Neural cell (in vitro differentiated cells): ENCODE results near the gene S100G. TPM values are rescaled to one million over a fixed set of nuclear protein-coding genes. Genes with fewer than 3 reads are reported as not detected.
"Not testable (repeated sequence)": the region's sequence is repeated elsewhere in the genome, so short reads cannot be mapped to it uniquely, and the experiment has no call there.

Source experiments
- H2AFZ ChIP-seq: fragments of 200-600, 300-800 bp; sonication (generic), shearing (Covaris generic); 2 replicates; pipeline ENCODE4 v1.6.0; 2014; ENCODE audit warnings: low read depth, mild to moderate bottlenecking, antibody characterized with exemption, low read length, moderate library complexity
- H3F3A ChIP-seq: fragments of 200-600 bp; shearing (Covaris generic); 2 replicates; pipeline ENCODE4 v1.6.1; 2016; ENCODE audit warnings: mild to moderate bottlenecking, moderate library complexity, mixed read lengths, antibody characterized with exemption, low read length; ENCODE audit not compliant: insufficient read depth, poor library complexity, severe bottlenecking
- H3K27ac ChIP-seq: fragments of 200-600, 300-800 bp; sonication (generic), shearing (Covaris generic); 2 replicates; pipeline ENCODE4 v1.5.1; 2014; ENCODE audit warnings: mild to moderate bottlenecking, low read length, moderate library complexity
- H3K27me3 ChIP-seq: fragments of 300-800, 200-600 bp; sonication (generic), shearing (Covaris generic); 2 replicates; pipeline ENCODE4 v1.6.0; 2014; ENCODE audit warnings: mild to moderate bottlenecking, low read depth, low read length, moderate library complexity; ENCODE audit not compliant: insufficient read depth
- H3K36me3 ChIP-seq: fragments of 300-800, 200-600 bp; sonication (generic), shearing (Covaris generic); 2 replicates; pipeline ENCODE4 v1.5.1; 2014; ENCODE audit warnings: mild to moderate bottlenecking, antibody characterized with exemption, low read length, moderate library complexity; ENCODE audit not compliant: insufficient read depth
- H3K4me2 ChIP-seq: fragments of 300-800, 200-600 bp; sonication (generic), shearing (Covaris generic); 2 replicates; pipeline ENCODE4 v1.6.0; 2014; ENCODE audit warnings: mild to moderate bottlenecking, low read length
- H3K4me3 ChIP-seq: fragments of 300-800, 200-600 bp; sonication (generic), shearing (Covaris generic); 2 replicates; pipeline ENCODE4 v1.5.1; 2014; ENCODE audit warnings: mild to moderate bottlenecking, low read length, moderate library complexity
- H3K79me2 ChIP-seq: fragments of 200-600 bp; shearing (Covaris generic); replicated peaks from 2 replicates; pipeline ENCODE4 v1.6.0; 2014; ENCODE audit warnings: mild to moderate bottlenecking, low read length, moderate library complexity; ENCODE audit not compliant: insufficient read depth
- H3K9ac ChIP-seq: fragments of 300-800, 200-600 bp; sonication (generic), shearing (Covaris generic); 2 replicates; pipeline ENCODE4 v1.6.1; 2016; ENCODE audit warnings: mild to moderate bottlenecking, low read length, mixed read lengths
- H3K9me2 ChIP-seq: fragments of 200-600 bp; shearing (Covaris generic); 2 replicates; pipeline ENCODE4 v1.6.1; 2016; ENCODE audit warnings: mild to moderate bottlenecking, low read length, mixed read lengths; ENCODE audit not compliant: insufficient read depth
- H3K9me3 ChIP-seq: fragments of 200-600, 300-800 bp; sonication (generic), shearing (Covaris generic); 2 replicates; pipeline ENCODE4 v1.6.1; 2016; ENCODE audit warnings: mild to moderate bottlenecking, mixed run types, low read length, moderate library complexity, mixed read lengths
- H4K20me1 ChIP-seq: fragments of 200-600 bp; shearing (Covaris generic); 2 replicates; pipeline ENCODE4 v1.6.1; 2016; ENCODE audit warnings: mild to moderate bottlenecking, mixed run types; ENCODE audit not compliant: insufficient read depth
- EP300 ChIP-seq: fragments of 450-650 bp; conservative IDR thresholded peaks from 2 replicates; pipeline ENCODE4 v1.6.1; 2014; ENCODE audit warnings: antibody characterized with exemption, mild to moderate bottlenecking, moderate library complexity; ENCODE audit not compliant: poor library complexity, severe bottlenecking
- EZH2 ChIP-seq: fragments of 200-600, 300-800 bp; shearing (Covaris generic), sonication (generic); IDR thresholded peaks from 2 replicates; pipeline ENCODE4 v1.6.1; 2014; ENCODE audit warnings: antibody characterized with exemption, low read length, borderline replicate concordance, mild to moderate bottlenecking; ENCODE audit not compliant: insufficient read depth, poor library complexity, severe bottlenecking
- MXI1 ChIP-seq: fragments of 450-650 bp; conservative IDR thresholded peaks from 2 replicates; pipeline ENCODE4 v1.6.1; 2014; ENCODE audit warnings: antibody characterized with exemption, mild to moderate bottlenecking; ENCODE audit not compliant: poor library complexity, severe bottlenecking
- POLR2AphosphoS5 ChIP-seq: IDR thresholded peaks from 2 replicates; pipeline ENCODE4 v1.6.1; 2012
- RAD21 ChIP-seq: fragments of 450-650 bp; conservative IDR thresholded peaks from 2 replicates; pipeline ENCODE4 v1.6.1; 2014; ENCODE audit warnings: antibody characterized with exemption, mild to moderate bottlenecking, moderate library complexity
- SMC3 ChIP-seq: fragments of 450-650 bp; conservative IDR thresholded peaks from 2 replicates; pipeline ENCODE4 v1.6.1; 2014; ENCODE audit warnings: antibody characterized with exemption, mild to moderate bottlenecking, moderate library complexity; ENCODE audit not compliant: poor library complexity
- TAF1 ChIP-seq: IDR thresholded peaks from 2 replicates; pipeline ENCODE4 v1.6.1; 2012; ENCODE audit warnings: low read depth
- polyA plus RNA-seq: library from polyadenylated mRNA; depleted of rRNA; stranded (reverse); fragments of >200 nt; gene quantifications from 2 replicates; pipeline ENCODE4 v1.2.3, GENCODE V29; 2014
- TF ChIP-seq, protein P1 (sequence below): IDR thresholded peaks from 2 replicates; pipeline ENCODE4 v1.6.1; 2012; ENCODE audit warnings: borderline replicate concordance
- TF ChIP-seq, protein P2 (sequence below): fragments of 450-650 bp; IDR thresholded peaks from 2 replicates; pipeline ENCODE4 v1.5.1; 2014; ENCODE audit warnings: antibody characterized with exemption, mild to moderate bottlenecking, moderate library complexity; ENCODE audit not compliant: poor library complexity, severe bottlenecking

The S100G gene
- polyA plus RNA-seq, 1 donor from 2014 or later = not detected

DNA sequence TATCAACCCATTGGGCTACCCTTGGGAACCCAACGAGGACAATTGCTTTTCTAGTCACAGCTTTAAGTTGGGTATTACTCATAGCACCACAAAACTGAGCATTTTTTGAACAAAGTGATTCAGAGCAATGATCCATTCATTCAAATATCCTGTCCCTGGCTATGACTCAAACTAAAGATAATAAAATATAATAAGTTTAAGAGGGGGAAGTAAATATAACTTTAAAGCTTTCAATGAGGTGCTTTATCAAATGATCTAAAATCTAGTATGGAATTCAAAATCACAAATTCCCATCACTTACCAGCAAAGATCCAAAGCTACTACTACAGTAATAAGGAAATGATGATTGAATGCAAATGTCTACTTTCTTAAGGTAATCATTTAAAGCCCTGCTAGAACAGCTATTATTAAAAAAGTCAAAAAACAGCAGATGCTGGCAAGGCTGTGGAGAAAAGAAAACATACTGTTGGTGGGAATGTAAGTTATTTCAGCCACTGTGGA, 39.8 kb upstream of the S100G start:
- Histone ChIP-seq H3K27me3 (no peaks in the 10 kb centered on the region), H3K4me3 (no peak overlapping the region), H3F3A (no peaks in the 10 kb centered on the region), H3K9ac (no peak overlapping the region), H3K4me2 (no peak overlapping the region), H4K20me1 (no peaks in the 10 kb centered on the region), H3K9me3 (no peaks in the 10 kb centered on the region), H3K9me2 (no peaks in the 10 kb centered on the region), H3K27ac (no peak overlapping the region), H3K79me2 (no peaks in the 10 kb centered on the region), H3K36me3 (no peaks in the 10 kb centered on the region), H2AFZ (no peak overlapping the region)
- TF ChIP-seq EZH2 (no peak), SMC3 (no peak), MXI1 (no peak), TAF1 (no peak), POLR2AphosphoS5 (no peak), RAD21 (no peak), EP300 (no peak)
- TF ChIP-seq, protein P1, sequence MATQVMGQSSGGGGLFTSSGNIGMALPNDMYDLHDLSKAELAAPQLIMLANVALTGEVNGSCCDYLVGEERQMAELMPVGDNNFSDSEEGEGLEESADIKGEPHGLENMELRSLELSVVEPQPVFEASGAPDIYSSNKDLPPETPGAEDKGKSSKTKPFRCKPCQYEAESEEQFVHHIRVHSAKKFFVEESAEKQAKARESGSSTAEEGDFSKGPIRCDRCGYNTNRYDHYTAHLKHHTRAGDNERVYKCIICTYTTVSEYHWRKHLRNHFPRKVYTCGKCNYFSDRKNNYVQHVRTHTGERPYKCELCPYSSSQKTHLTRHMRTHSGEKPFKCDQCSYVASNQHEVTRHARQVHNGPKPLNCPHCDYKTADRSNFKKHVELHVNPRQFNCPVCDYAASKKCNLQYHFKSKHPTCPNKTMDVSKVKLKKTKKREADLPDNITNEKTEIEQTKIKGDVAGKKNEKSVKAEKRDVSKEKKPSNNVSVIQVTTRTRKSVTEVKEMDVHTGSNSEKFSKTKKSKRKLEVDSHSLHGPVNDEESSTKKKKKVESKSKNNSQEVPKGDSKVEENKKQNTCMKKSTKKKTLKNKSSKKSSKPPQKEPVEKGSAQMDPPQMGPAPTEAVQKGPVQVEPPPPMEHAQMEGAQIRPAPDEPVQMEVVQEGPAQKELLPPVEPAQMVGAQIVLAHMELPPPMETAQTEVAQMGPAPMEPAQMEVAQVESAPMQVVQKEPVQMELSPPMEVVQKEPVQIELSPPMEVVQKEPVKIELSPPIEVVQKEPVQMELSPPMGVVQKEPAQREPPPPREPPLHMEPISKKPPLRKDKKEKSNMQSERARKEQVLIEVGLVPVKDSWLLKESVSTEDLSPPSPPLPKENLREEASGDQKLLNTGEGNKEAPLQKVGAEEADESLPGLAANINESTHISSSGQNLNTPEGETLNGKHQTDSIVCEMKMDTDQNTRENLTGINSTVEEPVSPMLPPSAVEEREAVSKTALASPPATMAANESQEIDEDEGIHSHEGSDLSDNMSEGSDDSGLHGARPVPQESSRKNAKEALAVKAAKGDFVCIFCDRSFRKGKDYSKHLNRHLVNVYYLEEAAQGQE = no peak
- TF ChIP-seq, protein P2, sequence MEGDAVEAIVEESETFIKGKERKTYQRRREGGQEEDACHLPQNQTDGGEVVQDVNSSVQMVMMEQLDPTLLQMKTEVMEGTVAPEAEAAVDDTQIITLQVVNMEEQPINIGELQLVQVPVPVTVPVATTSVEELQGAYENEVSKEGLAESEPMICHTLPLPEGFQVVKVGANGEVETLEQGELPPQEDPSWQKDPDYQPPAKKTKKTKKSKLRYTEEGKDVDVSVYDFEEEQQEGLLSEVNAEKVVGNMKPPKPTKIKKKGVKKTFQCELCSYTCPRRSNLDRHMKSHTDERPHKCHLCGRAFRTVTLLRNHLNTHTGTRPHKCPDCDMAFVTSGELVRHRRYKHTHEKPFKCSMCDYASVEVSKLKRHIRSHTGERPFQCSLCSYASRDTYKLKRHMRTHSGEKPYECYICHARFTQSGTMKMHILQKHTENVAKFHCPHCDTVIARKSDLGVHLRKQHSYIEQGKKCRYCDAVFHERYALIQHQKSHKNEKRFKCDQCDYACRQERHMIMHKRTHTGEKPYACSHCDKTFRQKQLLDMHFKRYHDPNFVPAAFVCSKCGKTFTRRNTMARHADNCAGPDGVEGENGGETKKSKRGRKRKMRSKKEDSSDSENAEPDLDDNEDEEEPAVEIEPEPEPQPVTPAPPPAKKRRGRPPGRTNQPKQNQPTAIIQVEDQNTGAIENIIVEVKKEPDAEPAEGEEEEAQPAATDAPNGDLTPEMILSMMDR = no peak

DNA sequence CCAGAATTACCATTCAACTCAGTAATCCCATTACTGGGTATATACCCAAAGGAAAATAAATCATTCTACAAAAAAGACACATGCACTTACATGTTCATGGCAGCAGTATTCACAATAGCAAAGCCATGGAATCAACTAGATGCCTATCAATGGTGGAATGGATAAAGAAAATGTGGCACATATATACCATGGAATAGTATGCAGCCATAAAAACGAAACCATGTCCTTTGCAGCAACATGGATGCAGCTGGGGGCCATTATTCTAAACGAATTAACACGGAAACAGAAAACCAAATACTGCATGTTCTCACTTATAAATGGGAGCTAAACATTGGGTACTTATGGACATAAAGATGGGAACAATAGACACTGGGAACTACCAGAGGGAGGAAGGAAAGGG, 39.3 kb upstream of the S100G start:
- H4K20me1 ChIP-seq, H3K9ac ChIP-seq, H3K9me3 ChIP-seq, H3K27ac ChIP-seq, H3K9me2 ChIP-seq, H3K4me2 ChIP-seq, H3K4me3 ChIP-seq, H3K27me3 ChIP-seq, H3F3A ChIP-seq, H3K36me3 ChIP-seq, H2AFZ ChIP-seq, H3K79me2 ChIP-seq: not testable (repeated sequence)

DNA sequence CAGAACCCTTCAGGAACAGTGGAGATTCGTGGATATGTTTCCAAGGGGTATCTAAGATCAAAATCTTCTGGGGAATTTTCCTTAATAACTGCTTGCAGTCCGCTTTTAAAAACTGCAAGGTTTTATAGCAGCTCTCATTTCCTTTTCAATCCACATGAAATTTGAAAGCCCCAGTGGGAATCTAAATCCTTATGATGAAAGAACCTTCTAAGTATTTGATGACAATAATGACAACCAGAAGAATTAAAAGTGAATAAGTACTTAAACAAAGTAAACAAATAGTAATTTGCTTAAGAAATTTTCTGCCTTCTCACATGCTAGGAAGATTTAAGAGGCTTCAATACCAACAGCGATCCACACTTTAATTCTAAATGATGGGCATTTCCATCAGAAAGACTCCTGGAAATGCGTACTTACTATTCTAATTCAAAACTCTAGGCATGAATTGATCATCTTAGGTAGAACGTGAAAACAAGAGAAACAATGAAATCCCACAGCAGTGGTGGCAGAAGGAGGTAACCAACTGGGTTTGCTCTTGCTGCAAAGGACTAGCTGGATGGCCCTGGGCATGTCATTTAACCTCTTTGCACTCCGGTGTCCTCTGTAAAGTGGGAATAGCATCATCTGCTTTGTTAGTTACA, 37.6 kb upstream of the S100G start:
- H3K4me3 ChIP-seq = no peak overlapping the region
- no peak overlapping the region for H3K4me2 ChIP-seq
- no peaks in the 10 kb centered on the region for H3K9me2 ChIP-seq
- H3K9me3 ChIP-seq = no peaks in the 10 kb centered on the region
- H3K27ac ChIP-seq = no peak overlapping the region
- H3K9ac ChIP-seq = no peak overlapping the region
- H3K36me3 ChIP-seq = no peaks in the 10 kb centered on the region
- H3K27me3 ChIP-seq = no peaks in the 10 kb centered on the region
- TF ChIP-seq MXI1 (no peak), EZH2 (no peak), RAD21 (no peak), POLR2AphosphoS5 (no peak), SMC3 (no peak), TAF1 (no peak), EP300 (no peak)
- TF ChIP-seq, protein P1 = no peak
- TF ChIP-seq, protein P2 = no peak
- no peaks in the 10 kb centered on the region for H3K79me2 ChIP-seq
- H2AFZ ChIP-seq = no peak overlapping the region
- H4K20me1 ChIP-seq = no peaks in the 10 kb centered on the region
- H3F3A ChIP-seq = no peaks in the 10 kb centered on the region
